H1 (cell line): Measurements from ENCODE around the gene UPB1.

ENCODE experiments used
- CTCF ChIP-seq, 3 experiments: IDR thresholded peaks; 1 replicate in 2 of 3; 2 replicates in 1 of 3; pipeline versions ENCODE4 v1.5.1 to v1.6.1; 2011; ENCODE audit warnings: low read length in 3 of 3, mild to moderate bottlenecking in 3 of 3, inconsistent platforms in 2 of 3, low read depth in 1 of 3, moderate library complexity in 1 of 3; ENCODE audit not compliant: insufficient read depth in 1 of 3; ENCODE audit errors: control extremely low read depth in 1 of 3
- EP300 ChIP-seq, 2 experiments: IDR thresholded peaks; 1 replicate in 1 of 2; 2 replicates in 1 of 2; pipeline ENCODE4 v1.6.1; 2011 to 2012; ENCODE audit warnings: low read depth in 2 of 2, low read length in 2 of 2, mild to moderate bottlenecking in 2 of 2, borderline replicate concordance in 1 of 2, inconsistent platforms in 1 of 2, moderate library complexity in 1 of 2
- MAX ChIP-seq: IDR thresholded peaks from 2 replicates; pipeline ENCODE4 v1.6.1; 2012; ENCODE audit warnings: inconsistent platforms
- PHF8 ChIP-seq: fragments of 200-600 bp; sonication (generic); conservative IDR thresholded peaks from 2 replicates; pipeline ENCODE4 v1.7.1; 2012; ENCODE audit warnings: low read depth, mild to moderate bottlenecking, inconsistent platforms, low read length, moderate library complexity
- POLR2A ChIP-seq, 2 experiments: IDR thresholded peaks; 1 replicate in 1 of 2; 2 replicates in 1 of 2; pipeline ENCODE4 v1.6.1; 2011; ENCODE audit warnings: low read depth in 2 of 2, low read length in 2 of 2, mild to moderate bottlenecking in 2 of 2; ENCODE audit errors: control extremely low read depth in 1 of 2
- SP1 ChIP-seq: IDR thresholded peaks from 2 replicates; pipeline ENCODE4 v1.6.1; 2011; ENCODE audit warnings: low read depth, low read length

GRCh38 chr22:24473284-24473683, 21.8 kb upstream of the UPB1 start:
- no peak for TF ChIP-seq CTCF (IDR thresholded peaks at IDR 0.05; ENCODE audit: control extremely low read depth in 1 of 3, insufficient read depth in 1 of 3, low read depth in 1 of 3, low read length in 3 of 3)
- no peak for TF ChIP-seq POLR2A (IDR thresholded peaks at IDR 0.05; ENCODE audit: control extremely low read depth in 1 of 2, low read depth in 2 of 2, low read length in 2 of 2)
- no peak for TF ChIP-seq SP1
- no peak for TF ChIP-seq PHF8
- TF ChIP-seq MAX, result no peak
- no peak for TF ChIP-seq EP300 (IDR thresholded peaks at IDR 0.05; ENCODE audit: borderline replicate concordance in 1 of 2, low read depth in 2 of 2, low read length in 2 of 2)
